Thyroid gland (tissue), 4 donors: Measurements from ENCODE around the gene ZNF555. TPM values are rescaled to one million over a fixed set of nuclear protein-coding genes. Genes with fewer than 3 reads are reported as not detected.
"Not testable (repeated sequence)": the region's sequence is repeated elsewhere in the genome, so short reads cannot be mapped to it uniquely, and the experiment has no call there.

Experiments used
- DNase-seq, 2 donors: peaks; one replicate each; pipeline ENCODE4 v3.0.0-alpha.2; 2019
- H3K27ac ChIP-seq, 3 donors: fragments of 200-600 bp; sonication (generic); 1 replicate in 2 of 3; 2 replicates in 1 of 3; pipeline ENCODE4 v1.5.1; 2016 to 2019; ENCODE audit warnings: mild to moderate bottlenecking in 1 of 3, moderate library complexity in 1 of 3
- H3K27me3 ChIP-seq: fragments of 200-600 bp; sonication (generic); one replicate; pipeline ENCODE4 v1.5.1; 2019
- H3K36me3 ChIP-seq, 2 donors: fragments of 200-600 bp; sonication (generic); one replicate each; pipeline ENCODE4 v1.5.1; 2016 to 2019
- H3K4me1 ChIP-seq, 2 donors: fragments of 200-600 bp; sonication (generic); one replicate each; pipeline ENCODE4 v1.5.1; 2017 to 2019
- H3K4me3 ChIP-seq, 3 donors: fragments of 200-600 bp; sonication (generic); replicated peaks in 1 of 3; 1 replicate in 2 of 3; 2 replicates in 1 of 3; pipeline ENCODE4 v1.5.1; 2016; ENCODE audit warnings: mild to moderate bottlenecking in 1 of 3
- H3K9me3 ChIP-seq: fragments of 200-600 bp; sonication (generic); one replicate; pipeline ENCODE4 v1.5.1; 2017
- POLR2A ChIP-seq, 2 donors: fragments of 450-650 bp; IDR thresholded peaks; one replicate each; pipeline ENCODE4 v1.6.1; 2017; ENCODE audit warnings: antibody characterized with exemption in 2 of 2, mild to moderate bottlenecking in 2 of 2, moderate library complexity in 1 of 2
- WGBS, 2 donors: methylation state at CpG; one replicate each; pipeline ENCODE4 v1.1.5; 2017; 5-methylcytosine and 5-hydroxymethylcytosine counted together
- intact Hi-C: fragments of 100-400 bp; cut with DNase I; formaldehyde crosslinking; loops from one replicate; pipeline ENCODE4 v1.15.1; 2023
- total RNA-seq, 4 donors: library from RNA; depleted of rRNA; stranded (reverse); fragments of >200 nt; gene quantifications; one replicate each; pipeline ENCODE4 v1.2.3, GENCODE V29; 2016
- TF ChIP-seq, protein P1 (sequence below), 6 experiments: fragments of 200-600 bp in 3 of 6; fragments of 450-650 bp in 3 of 6; sonication (generic) in 3 of 6; IDR thresholded peaks; one replicate each; pipeline ENCODE4 v1.5.1; 2016 to 2019; ENCODE audit warnings: antibody characterized with exemption in 6 of 6, mild to moderate bottlenecking in 2 of 6, inconsistent platforms in 1 of 6, moderate library complexity in 1 of 6

The ZNF555 gene
- total RNA-seq, 4 donors from 2014 or later = 8.7 to 10.2 (median 9.5) TPM

DNA sequence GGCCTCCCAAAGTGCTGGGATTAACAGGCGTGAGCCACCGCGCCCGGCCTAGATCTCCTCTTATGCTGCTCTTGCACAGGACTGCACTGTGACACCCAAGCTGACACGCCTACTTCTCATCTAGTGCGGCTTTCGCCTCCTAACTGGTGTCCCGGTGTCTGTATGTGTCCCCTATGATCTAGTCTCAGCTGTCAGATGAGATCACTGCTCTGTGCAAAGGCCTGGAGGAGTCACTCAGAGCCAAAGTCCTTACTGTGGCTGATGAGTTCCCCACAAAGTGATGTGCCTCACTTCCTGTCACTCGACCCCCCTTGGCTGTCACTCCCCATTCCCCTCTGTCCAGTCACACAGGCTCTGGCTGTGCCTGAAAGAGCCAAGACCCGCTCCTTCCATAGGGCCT is 28.3 kb downstream of the ZNF555 start:
- TF ChIP-seq POLR2A (IDR thresholded peaks at IDR 0.05) = no peak
- TF ChIP-seq, protein P1, sequence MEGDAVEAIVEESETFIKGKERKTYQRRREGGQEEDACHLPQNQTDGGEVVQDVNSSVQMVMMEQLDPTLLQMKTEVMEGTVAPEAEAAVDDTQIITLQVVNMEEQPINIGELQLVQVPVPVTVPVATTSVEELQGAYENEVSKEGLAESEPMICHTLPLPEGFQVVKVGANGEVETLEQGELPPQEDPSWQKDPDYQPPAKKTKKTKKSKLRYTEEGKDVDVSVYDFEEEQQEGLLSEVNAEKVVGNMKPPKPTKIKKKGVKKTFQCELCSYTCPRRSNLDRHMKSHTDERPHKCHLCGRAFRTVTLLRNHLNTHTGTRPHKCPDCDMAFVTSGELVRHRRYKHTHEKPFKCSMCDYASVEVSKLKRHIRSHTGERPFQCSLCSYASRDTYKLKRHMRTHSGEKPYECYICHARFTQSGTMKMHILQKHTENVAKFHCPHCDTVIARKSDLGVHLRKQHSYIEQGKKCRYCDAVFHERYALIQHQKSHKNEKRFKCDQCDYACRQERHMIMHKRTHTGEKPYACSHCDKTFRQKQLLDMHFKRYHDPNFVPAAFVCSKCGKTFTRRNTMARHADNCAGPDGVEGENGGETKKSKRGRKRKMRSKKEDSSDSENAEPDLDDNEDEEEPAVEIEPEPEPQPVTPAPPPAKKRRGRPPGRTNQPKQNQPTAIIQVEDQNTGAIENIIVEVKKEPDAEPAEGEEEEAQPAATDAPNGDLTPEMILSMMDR (IDR thresholded peaks at IDR 0.05) = no peak
- no peak for DNase-seq
- H3K36me3 ChIP-seq = no peaks in the 10 kb centered on the region
- H3K27me3 ChIP-seq = no peaks in the 10 kb centered on the region
- no peaks in the 10 kb centered on the region for H3K4me1 ChIP-seq
- no peak overlapping the region for H3K27ac ChIP-seq
- no peak overlapping the region for H3K4me3 ChIP-seq
- intact Hi-C loops = loop anchor here (5.0 kb wide), 1 partner anchor 222 kb away; no protein-coding TSS in a partner anchor
- 83 to 91% methylated on average over 10 of the region's 10 CpGs for WGBS, 2 donors
- no peaks in the 10 kb centered on the region for H3K9me3 ChIP-seq

GRCh38 chr19:2872175-2872574 is 30.9 kb downstream of the ZNF555 start:
- H3K4me1 ChIP-seq, H3K36me3 ChIP-seq, H3K9me3 ChIP-seq, H3K27ac ChIP-seq, H3K27me3 ChIP-seq, H3K4me3 ChIP-seq: not testable (repeated sequence)
- intact Hi-C loops = loop anchor here (5.0 kb wide), 1 partner anchor 225 kb away; no protein-coding TSS in a partner anchor
- TF ChIP-seq, protein P1 (IDR thresholded peaks at IDR 0.05) = peak in 4 of 6 experiments; percentile 18 to 73 (median 52)
- whole genome bisulfite sequencing, 2 donors = 11 to 15% methylated on average over 7 of the region's 11 CpGs
- DNase-seq = peak; percentile 10 to 42

DNA sequence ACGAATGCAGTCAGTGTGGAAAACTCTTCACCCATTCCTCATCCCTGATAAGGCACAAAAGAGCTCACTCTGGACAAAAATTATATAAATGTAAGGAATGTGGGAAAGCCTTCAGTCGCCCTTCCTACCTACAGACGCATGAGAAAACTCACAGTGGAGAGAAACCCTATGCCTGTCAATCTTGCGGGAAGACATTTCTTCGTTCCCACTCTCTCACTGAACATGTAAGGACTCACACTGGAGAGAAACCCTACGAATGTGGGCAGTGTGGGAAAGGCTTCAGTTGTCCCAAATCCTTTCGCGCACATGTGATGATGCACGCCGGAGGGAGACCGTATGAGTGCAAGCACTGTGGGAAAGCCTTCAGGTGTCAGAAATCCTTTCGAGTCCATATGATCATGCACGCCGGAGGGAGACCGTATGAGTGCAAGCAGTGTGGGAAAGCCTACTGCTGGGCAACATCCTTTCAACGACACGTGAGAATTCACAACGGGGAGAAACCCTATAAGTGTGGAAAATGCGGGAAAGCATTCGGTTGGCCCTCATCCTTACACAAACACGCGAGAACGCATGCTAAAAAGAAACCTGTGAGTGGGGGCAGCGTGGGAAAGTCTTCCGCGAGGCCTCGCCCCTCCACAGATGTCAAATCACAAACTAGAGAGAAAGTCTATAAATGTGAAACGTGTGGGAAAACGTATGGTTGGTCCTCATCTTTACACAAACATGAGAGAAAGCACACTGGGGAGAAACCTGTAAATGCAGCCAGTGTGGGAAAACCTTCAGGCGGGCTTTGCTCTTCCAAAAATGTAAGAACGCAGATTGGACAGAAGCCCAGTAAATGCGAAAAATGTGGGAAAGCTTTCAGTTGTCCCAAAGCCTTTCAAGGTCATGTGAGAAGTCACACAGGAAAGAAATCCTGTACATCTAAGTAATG is 36.4 kb downstream of the ZNF555 start:
- no peak overlapping the region for H3K27ac ChIP-seq
- H3K4me1 ChIP-seq = no peaks in the 10 kb centered on the region
- intact Hi-C loops = no loop called here
- H3K4me3 ChIP-seq = no peak overlapping the region
- DNase-seq = no peak
- H3K9me3 ChIP-seq = no peaks in the 10 kb centered on the region
- H3K27me3 ChIP-seq = no peaks in the 10 kb centered on the region
- WGBS, 2 donors = 87 to 91% methylated on average over 32 of the region's 32 CpGs
- TF ChIP-seq, protein P1 (IDR thresholded peaks at IDR 0.05) = no peak
- TF ChIP-seq POLR2A (IDR thresholded peaks at IDR 0.05) = no peak
- no peaks in the 10 kb centered on the region for H3K36me3 ChIP-seq

- 76 to 85% methylated on average over 14 of the region's 14 CpGs for WGBS, 2 donors
- Histone ChIP-seq H3K9me3 (no peaks in the 10 kb centered on the region), H3K27ac (no peak overlapping the region), H3K4me1 (no peaks in the 10 kb centered on the region), H3K4me3 (no peak overlapping the region), H3K27me3 (no peaks in the 10 kb centered on the region), H3K36me3 (no peaks in the 10 kb centered on the region)
- no peak for DNase-seq
- intact Hi-C loops = no loop called here
- TF ChIP-seq, protein P1 (IDR thresholded peaks at IDR 0.05) = no peak
- TF ChIP-seq POLR2A (IDR thresholded peaks at IDR 0.05) = no peak
These were observed 42.6 kb downstream of the ZNF555 start for GRCh38 chr19:2883686-2884439.
